Stimulated activated CD8-positive, alpha-beta memory T cell treated with anti-CD3 and anti-CD28 coated beads, Interleukin-4, amount 100 ng/mL, for 48 hours (primary cell): ENCODE data around the gene HES4.
"Not testable (repeated sequence)": the region's sequence is repeated elsewhere in the genome, so short reads cannot be mapped to it uniquely, and the experiment has no call there.

Experiments used
- DNase-seq: peaks from one replicate; pipeline ENCODE4 v3.0.0-alpha.2; 2020

The HES4 gene

DNA sequence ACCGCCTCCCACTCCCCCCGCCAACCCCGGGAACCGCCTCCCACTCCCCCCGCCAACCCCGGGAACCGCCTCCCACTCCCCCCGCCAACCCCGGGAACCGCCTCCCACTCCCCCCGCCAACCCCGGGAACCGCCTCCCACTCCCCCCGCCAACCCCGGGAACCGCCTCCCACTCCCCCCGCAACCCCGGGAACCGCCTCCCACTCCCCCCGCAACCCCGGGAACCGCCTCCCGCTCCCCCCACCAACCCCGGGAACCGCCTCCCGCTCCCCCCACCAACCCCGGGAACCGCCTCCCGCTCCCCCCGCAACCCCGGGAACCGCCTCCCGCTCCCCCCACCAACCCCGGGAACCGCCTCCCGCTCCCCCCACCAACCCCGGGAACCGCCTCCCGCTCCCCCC, 23.1 kb downstream of the HES4 start:
- not testable (repeated sequence) for DNase-seq

DNA sequence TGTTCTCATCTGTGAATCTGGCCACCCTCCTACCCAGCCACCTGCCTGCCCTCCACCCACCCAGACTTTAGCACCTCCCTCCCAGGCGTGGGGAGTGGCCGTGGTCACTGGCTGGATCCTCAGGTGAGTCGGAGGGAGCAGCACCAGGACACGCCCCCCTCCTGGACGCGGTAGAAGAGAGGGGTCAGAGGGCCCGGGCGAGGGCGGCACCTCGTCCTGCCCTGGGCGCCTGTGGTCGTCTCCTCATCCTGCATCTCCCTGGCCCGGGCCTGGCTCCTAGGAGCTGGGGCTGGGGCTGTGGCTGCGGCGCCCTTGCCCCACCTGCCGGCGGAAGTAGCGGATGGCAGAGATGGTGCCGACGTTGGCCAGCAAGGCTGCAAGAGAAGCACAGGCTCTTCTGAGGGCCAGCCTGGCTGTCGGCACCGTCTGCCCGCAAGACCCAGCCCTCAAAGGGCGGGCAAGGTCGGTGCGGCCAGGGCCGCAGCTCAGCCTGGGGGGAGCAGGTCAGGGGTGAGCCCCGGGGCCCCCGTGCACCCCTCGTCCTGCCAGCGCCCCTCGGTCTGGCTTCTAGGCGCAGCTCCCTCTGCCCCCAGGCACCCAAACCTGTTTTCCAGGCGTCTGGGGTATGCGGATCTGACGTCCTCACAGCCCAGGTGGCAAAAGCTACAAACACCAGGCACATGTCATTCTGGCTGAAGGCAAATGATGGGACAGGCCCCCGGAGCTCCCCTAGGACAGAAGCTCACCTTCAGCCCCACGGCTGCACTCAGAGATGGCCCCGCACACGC, 23.8 kb downstream of the HES4 start:
- DNase-seq: peak; percentile 77

DNA sequence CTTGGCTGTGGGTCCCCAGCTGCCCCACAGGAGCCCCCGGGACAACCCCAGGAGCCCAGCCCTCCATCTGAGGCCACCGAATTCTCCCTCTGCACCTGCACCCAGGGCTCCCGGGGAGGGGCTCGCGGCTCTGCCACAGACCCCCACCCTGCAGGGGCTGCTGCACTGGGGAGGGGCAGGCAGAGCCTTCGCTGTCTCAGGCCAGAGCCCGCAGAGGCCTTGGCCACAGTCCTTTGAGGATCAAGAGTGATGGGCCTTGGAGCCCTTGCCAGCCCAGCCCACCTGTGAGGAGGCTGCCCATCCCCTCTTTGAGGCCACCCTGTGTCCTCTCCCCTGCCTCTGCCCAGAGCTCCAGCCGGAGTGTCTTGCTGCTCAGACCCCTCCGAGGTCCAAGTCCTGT, 24.5 kb downstream of the HES4 start:
- DNase-seq: no peak

DNA sequence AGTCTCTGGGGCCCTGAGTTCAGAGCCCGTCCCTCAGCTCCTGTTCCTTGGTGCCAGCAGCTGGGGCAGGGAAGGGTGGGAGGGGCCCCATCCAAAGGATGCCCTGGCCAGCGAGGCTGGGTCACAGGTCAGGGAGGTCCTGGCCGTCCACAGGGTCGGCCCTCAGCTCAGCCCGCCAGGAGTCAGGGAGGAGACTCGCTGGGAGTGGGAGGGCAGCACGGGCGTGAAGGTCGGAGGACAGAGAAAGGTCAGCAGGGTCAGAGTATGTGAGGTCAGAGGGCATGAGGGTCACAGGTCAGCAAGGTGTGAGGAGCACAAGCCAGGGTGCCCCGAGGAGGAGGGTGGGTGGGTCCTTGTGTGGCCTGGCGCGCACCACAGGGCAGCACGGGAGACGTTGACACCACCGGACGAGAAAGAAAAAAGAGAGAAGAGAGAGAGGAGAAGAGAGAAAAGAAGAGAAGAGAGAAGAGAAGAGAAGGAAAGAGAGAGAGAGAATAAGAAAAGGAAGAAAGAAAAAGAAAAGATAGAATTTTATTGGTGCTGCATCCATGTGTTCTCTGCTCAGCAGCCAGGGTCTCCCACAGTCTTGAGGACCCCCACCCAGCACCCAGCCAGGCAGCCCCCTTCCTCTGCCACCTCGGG, 25.1 kb downstream of the HES4 start:
- no peak for DNase-seq

DNA sequence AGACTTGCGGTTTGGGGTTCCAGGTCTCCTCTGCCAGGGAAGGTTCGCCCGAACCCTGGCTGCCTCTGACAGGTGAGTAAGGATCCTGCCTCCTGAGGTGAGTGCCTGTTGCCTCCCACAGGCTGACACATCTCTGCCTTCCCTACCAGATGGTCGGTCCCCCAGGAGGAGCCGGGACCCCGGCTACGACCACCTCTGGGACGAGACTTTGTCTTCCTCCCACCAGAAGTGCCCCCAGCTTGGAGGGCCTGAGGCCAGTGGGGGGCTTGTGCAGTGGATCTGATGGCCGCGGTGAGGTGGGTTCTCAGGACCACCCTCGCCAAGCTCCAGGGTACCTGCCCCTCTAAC, 25.6 kb downstream of the HES4 start:
- DNase-seq: no peak

DNA sequence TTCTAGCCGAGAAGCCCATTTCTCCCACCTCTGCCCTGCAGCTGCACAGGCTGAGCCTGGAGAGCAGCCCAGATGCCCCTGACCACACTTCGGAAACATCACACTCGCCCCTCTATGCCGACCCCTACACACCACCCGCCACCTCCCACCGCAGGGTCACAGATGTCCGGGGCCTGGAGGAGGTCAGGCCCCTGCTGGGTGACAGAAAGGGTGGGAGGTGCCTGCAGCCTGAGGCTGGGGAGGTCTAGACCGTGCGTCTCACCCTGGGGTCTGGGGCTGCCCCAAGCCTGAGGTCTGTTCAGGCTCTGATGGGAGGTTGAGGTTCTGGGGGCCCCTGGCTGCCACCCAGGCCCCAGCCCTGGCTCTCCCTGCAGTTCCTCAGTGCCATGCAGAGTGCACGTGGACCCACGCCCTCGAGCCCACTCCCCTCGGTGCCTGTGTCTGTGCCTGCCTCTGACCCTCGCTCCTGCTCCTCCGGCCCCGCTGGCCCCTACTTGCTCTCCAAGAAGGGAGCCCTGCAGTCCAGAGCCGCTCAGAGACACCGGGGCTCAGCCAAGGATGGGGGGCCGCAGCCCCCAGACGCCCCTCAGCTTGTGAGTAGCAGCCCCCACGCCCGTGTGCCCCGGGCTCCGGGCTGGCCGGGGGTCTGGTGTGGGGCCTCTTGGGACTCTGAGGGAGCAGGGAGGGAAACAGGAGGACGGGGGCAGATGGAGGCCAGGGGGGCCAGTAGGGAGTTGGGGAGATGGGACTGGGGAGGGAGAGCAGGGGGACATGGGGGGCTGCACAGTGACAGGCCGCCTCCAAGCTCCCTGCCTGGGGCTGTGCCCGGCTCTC, 26.2 kb downstream of the HES4 start:
- DNase-seq: no peak

DNA sequence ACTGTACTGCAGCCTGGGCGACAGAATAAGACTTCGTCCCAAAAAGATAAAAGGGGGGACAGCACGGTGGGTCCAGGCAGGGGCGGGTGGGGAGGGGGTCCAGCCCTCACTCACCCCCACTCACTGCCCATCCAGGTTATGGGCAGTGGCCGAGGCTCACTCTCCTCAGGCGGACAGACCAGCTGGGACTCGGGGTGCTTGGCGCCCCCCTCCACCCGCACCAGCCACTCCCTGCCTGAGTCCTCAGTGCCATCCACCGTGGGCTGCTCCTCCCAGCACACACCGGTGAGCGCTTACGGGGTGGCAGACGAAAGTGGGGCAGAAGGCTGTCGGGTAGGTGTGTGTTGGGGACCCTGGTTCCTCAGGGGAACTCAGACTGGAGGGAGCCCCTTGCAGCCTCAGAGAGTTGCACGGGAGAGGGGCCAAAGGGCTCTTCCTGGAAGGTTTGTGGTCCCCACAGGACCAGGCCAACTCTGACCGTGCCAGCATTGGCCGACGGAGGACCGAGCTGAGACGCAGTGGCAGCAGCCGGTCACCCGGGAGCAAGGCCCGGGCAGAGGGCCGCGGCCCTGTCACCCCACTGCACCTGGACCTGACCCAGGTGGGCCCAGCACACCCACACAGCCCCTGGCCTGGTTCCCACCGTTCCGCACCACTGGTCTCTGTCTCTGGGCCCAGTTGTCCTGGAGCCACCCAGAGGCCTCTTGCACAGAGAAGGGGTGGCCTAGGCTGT, 27.0 kb downstream of the HES4 start:
- DNase-seq: no peak

DNA sequence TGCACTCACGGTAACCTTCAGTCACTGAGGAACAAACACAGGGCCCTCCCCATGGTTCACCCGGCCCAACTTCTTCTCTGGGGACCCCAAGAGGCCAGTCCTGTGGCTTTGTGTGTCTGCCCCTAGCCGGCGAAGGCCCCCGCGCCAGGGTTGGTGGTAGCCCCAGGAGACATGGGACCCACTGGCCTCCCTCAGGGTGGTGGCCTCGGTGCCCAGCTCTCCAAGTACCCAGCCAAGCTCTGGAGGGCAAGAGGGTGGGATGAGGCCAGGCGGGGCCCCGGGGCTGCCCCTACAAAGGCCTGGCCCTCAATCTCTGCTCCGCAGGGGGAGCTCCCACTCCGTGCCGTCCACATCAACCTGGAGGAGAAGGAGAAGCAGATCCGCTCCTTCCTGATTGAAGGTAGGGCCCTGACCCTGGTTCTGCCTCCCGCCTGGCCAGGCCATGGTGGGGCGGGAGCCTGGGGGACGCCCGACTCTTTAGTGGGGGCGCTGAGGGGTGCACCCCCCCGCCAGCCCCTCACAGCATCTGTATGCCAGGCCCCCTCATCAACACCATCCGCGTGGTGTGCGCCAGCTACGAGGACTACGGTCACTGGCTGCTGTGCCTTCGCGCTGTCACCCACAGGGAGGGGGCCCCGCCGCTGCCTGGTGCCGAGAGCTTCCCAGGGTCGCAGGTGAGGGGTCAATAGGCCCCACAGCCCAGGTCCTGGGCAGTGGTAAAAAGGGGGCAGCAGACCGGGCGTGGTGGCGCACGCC, 28.0 kb downstream of the HES4 start:
- no peak for DNase-seq

DNA sequence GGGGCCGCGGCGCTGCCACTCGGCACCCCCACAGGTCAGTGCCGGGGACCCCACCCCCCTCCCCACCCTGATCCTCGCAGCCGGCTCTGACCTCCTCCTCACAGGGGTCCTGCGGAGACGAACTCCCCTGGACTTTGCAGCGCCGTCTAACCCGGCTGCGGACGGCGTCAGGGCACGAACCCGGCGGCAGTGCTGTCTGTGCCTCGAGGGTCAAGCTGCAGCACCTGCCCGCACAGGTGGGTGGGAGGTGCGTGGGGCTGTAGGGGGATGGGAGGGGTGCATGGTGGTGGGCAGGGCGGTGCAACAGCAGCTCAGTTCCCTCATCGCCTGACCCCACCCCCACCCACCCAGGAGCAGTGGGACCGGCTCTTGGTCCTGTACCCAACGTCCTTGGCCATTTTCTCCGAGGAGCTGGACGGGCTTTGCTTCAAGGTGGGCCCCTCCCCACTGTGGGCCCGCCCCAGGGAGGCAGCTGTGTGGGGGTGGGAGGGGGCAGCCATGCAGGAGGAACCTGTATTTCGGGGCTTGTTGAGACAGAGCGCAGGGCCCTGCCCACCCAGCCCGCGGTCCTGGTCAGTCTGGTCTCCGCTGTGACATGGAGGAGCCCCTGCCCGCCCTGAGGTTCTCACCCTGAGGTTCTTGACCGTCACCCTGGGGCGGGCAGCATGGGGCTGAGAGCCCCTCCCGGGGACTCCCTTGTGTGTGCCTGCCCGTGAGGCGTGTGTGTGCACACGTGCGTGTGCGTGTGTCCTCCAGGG, 28.7 kb downstream of the HES4 start:
- no peak for DNase-seq

DNA sequence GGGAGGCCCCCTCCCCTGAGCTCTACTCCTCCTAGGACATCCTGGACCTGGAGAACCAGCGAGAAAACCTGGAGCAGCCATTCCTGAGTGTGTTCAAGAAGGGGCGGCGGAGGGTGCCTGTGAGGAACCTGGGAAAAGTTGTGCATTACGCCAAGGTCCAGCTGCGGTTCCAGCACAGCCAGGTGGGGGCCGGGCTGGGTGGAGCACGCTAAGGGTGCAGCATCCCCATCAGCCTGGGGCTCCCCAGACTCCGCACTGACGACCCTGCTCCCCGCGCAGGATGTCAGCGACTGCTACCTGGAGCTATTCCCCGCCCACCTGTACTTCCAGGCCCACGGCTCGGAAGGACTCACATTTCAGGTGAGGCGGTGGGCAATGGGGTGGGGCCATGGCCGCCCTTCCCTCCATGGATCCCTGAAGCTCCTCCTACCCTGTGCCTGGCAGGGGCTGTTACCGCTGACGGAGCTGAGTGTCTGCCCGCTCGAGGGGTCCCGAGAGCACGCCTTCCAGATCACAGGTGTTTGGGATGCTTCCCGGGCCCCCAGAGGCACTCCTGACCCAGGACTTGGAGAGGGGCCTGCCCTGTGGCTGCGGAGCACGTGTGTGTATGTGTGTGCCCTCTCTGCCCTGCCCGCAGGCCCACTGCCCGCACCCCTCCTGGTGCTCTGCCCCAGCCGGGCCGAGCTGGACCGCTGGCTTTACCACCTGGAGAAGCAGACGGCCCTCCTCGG, 29.5 kb downstream of the HES4 start:
- no peak for DNase-seq

DNA sequence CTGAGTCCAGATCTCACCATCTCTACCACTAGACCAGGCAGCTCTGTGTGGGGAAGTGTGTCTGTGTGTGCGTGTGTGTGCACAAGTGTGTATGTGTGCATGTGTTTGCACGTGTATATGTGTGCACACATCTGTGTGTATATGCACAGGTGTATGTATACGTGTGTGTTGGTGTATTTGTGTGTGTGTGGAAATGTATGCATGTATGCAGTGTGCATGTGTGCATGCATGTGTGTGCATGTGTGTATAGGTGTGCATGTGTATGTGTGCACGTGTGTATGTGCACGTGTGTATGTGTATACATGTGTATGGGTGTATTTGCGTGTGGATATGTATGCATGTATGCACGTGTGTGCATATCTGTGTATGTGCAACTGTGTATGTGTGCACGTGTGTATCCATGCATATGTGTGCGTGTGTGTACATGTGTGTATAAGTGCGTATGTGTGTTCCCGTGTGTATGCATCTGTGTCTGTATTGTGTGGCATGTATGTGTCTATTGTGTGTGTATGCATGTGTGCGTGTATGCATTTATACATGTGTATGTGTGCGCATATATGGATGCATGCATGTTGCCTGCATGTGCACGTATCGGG, 30.5 kb downstream of the HES4 start:
- no peak for DNase-seq

DNA sequence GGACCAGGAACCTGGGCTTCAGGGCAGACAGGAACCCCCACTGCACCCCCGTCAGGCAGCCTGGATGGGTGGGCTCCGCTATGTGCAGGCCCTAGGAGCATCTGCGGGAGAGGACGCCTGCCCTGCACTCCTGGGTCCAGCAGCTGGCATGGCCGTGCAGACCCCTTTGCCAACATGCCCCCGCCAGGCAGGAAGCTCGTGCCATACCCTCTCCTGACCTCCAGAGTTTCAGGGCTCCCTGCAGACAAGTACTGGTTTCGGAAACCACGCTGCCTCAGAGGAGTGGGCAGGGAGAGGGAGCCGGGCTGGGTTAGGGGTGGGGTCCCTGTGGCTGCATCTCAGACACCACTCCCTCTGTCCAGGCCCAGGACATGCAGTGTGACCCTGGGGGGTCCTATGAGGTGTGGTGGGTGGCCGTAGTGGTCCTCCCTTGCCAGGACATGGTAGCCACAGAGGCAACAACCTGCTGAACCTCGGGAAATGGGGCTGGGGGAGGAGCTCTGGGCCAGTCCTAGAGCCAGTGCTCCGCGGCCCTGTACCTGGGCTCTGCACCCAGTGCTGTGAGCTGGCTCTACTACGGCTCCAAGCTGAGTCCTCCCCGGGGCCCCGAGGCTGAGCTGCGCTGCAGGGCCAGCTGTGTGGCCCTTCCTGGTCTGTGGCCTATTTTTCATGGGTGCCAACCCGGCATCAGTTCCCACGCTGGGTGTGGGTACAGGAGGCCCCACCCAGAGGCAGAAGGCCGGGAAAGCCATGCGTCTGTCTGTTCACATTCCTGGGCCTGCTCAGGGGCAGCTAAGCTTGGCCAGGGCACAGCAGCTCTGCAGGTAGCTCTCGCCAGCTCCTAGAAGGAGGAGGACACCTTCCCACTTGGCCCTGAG, 32.2 kb downstream of the HES4 start:
- DNase-seq: no peak

DNA sequence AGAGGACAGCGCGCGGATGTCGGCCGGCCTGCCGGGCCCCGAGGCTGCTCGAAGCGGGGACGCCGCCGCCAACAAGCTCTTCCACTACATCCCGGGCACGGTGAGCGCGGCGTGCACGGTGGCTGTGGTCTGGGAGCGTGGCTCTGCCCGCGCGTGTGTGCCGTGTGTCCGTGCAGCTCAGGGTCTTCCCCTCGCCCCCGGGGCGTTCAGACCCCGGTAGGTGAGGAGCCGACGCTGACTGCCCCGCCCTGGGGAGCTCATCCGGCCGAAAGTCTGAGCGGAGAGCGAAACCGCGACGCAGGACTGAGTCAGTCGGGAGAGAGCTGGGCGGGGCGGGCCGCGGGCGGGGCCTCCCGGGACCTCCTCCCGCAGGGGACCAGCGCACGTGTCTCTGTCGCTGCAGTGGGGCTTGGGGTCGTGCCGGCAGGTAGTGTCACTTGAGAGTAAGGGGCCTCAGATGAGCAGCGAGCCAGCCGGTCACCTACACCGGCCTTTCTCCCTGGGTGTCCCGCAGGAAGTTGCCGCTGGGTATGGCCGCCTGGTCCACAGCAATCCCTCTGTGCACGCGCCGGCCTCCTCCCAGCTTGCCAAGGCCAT, 33.1 kb downstream of the HES4 start:
- peak; percentile 91 for DNase-seq

DNA sequence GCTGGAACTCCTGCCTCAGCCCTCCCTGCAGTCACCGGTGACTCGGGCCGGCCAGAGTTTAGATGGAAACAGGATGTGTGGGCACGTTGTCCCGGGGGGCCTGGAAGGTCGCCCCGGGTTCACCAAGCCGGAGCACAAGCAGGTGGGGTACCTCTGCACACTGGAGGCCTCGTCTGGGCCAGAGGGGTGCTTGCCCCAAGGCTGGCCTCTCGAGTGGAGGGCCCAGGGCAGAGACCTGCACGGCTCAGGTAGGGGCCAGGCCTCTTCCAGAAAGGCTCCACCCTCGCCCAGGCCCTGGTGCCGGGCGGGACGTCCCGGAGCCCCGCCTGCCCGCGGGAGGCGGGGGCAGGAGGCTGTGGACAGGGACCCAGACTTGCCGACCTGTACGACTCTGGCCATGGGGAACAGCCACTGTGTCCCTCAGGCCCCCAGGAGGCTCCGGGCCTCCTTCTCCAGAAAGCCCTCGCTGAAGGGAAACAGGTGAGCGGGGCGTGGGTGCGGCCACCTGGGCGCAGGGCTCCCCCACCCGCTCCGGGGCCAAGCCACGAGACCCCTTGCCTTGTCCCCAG, 33.7 kb downstream of the HES4 start, which contains the start of gene PLEKHN1:
Gene PLEKHN1 (plus strand): TSS at position 348 of the 569 bp plus-strand sequence. CDS start 50 bp downstream, at position 398.
- peak; percentile 61 for DNase-seq

DNA sequence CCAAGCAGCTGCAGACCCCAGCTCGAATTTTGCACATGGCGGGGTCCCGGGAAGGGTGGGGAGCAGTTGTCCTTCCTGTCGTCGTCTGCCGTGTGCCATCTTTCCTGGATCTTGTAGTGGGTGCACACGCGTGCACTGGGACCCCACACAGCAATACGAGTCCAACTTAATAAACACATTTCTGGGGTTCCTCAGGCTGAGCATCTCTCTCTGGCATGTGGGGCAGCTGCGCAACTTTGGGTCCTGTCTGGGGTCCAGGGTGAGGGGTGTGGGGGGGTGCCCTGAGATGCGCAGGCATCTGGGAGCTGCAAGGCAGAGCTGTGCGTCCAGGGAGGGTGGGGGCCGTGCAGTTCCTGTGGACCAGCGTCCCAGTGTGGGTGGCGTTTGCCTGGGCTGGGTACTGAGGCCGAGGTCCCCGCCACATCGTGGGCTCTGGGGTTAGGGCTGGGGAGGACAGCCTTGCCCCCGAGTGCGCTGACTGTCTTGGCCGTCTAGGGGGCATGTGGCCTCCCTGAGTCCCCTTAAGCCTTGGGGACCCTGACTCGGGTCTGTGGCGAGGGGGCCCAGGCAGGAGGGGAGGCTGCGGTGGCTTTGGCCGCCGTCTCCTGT, 34.3 kb downstream of the HES4 start:
- DNase-seq: no peak

DNA sequence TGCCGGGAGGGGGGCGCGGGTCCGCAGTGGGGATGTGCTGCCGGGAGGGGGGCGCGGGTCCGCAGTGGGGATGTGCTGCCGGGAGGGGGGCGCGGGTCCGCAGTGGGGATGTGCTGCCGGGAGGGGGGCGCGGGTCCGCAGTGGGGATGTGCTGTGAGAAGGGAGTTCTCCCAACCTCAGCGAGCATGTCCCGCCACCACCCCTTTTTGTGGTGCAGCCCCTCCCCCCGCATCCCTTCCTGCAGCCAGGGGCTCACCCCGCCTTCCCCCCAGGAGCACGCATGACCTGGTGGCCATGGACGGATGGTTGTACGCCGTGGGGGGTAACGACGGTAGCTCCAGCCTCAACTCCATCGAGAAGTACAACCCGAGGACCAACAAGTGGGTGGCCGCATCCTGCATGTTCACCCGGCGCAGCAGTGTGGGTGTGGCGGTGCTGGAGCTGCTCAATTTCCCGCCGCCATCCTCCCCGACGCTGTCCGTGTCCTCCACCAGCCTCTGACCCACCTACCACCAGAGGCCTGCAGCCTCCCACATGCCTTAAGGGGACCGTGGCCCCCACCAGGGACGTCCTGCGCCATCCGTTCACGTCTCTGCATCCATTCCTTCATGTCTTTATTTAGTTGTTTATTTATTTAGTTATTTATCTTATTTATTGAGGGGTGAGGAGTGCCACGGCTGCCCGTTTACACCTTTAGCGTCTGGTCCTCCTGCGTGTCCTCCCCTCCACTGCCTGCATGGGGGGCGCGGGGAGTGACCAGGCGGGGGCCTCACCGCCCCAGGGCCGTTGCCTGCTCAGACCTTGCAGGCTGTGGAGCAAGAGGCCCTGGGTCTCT, 35.0 kb downstream of the HES4 start:
- DNase-seq: no peak
